GM21576 (cell line): ENCODE results near the gene ATP11A.
"Not testable (repeated sequence)": the region's sequence is repeated elsewhere in the genome, so short reads cannot be mapped to it uniquely, and the experiment has no call there.

Source experiments
- ATAC-seq: cut with Tn5 transposase; IDR thresholded peaks from one replicate; pipeline ENCODE4 v1.9.1; 2021; ENCODE audit warnings: mild to moderate bottlenecking, moderate library complexity; ENCODE audit not compliant: unreplicated experiment

The ATP11A gene

GRCh38 chr13:112669881-112670499 is 19.8 kb upstream of the ATP11A start:
- no peak for ATAC-seq

GRCh38 chr13:112670864-112671263 is 19.0 kb upstream of the ATP11A start:
- no peak for ATAC-seq

GRCh38 chr13:112671359-112671758 is 18.5 kb upstream of the ATP11A start:
- no peak for ATAC-seq

DNA sequence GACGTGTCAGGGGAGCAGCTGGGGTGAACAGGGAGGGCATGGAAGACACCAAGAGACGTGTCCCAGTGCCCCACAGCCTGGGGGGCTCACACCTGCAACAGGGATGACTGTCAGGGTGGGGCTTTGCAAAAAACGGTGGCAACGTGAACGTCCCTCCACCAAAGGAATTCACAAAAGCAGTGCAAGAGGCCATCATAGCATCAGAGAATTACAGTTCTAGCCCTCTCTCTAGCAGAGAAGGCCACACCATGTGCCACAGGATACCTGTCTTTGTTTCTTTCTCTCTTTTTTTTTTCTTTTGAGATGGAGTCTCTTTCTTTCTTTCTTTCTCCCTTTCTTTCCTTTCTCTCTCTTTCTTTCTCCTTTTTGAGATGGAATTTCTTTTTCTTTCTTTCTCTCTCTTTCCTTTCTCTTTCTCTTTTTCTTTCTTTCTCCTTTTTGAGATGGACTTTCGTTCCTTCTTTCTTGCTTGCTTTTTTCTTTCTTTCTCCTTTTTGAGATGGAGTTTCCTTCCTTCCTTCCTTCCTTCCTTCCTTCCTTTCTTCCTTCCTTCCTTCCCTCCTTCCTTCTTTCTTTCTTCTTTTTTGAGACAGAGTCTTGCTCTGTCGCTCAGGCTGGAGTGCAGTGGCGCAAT is 17.1 kb upstream of the ATP11A start:
- no peak for ATAC-seq

DNA sequence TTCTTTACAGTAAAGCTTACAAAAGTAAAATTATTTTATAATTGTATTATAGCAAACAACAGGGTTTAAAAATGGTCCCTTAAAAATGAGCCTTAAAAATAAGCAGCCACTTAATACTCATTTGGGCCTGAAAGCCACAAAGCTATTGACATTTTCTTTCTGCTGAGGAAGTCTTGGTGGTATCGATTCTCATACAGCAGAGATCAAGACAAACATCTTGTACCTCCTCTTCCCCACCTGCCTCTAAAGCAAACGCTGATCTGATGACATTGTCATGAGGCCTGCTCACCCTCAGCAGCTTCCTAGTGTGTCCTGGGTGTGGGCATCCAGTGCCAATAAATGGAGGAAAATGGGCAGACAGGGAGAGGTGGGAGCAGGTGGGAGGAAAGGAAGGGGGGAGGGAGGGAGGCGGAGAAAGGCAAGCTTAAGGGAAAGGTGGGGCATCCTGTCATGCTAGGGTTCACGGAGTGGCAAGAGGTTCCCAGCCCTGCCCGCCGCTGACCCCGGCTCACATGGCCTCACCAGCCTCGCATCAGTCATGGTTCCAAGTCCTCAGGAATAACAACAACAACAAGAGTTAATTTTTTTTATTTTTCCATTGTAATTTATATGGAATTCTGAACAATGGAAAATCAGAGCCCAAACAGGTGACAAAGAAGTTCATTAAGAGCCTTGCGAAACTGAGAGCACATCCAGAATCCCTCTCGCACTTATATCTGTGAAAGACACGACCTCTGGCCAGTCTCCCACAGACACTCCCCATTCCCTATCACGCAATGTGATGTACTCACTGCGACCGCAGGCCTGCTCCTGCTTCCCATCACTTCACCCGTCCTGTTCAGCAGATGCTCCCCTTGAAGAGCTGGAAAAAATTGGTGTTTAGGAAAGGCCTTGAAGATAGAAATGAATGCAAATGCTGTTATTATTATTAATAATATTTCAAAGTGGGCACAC is 15.1 kb upstream of the ATP11A start:
- no peak for ATAC-seq

- ATAC-seq, result no peak
Measured at GRCh38 chr13:112675366-112675756, 14.5 kb upstream of the ATP11A start.

- ATAC-seq, result not testable (repeated sequence)
Measured at GRCh38 chr13:112677421-112677962, 12.3 kb upstream of the ATP11A start.

DNA sequence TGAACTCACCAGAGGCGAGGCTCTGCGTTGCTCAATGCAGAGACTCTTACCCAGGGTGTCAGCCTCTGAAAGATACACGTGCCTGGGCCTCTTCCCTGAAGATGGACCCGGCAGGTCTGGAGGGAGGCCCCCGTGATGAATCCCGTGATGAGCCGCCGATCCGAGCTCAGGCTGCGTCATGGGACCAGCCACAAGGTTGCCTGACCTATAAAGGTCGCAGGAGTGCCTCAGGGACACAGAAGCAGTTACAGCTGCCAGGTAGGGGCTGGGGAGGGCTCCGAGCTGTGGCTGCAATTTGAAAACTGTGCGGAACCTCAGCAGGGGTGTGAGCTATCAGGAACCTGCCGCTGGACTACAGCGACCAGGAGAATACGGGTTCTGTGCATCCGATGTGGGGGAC is 10.5 kb upstream of the ATP11A start:
- ATAC-seq, result no peak

DNA sequence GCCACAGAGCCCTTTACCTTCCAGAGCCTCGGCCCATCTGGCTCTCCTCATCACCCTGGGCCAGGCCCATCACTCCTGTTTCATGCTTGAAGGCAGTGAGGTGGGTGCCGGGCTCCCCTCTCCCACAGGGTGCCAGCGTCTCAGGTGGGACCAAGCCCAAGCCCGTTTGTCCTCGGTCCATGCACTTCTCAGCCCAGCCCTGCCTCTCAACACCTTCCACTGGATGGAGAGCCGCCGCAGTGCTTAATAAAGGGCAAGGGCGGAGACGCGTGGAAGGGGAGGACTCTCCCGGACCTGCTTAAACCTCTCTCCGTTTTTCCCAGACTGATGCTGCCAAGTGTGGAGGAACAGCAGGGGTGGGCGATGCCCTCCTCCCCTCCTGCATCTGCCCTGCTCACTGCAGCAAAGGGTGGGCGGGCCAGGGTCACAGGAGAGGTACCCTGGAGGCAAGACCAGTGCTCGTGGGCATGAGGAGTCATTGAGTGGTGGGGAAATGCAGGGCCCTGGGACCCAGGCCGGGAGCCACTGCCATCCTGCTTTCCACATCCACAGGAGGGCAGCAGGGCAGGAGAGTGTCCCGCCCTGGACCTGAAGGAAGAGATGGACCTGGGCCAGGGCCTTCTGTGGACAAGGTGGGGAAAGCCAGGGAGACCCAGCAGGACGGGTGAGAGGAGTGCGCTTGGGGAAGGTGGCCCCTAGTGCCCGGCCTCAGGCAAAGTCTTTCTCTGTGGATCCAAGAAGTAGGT is 9.7 kb upstream of the ATP11A start:
- no peak for ATAC-seq

GRCh38 chr13:112680741-112681360 is 9.0 kb upstream of the ATP11A start:
- no peak for ATAC-seq

DNA sequence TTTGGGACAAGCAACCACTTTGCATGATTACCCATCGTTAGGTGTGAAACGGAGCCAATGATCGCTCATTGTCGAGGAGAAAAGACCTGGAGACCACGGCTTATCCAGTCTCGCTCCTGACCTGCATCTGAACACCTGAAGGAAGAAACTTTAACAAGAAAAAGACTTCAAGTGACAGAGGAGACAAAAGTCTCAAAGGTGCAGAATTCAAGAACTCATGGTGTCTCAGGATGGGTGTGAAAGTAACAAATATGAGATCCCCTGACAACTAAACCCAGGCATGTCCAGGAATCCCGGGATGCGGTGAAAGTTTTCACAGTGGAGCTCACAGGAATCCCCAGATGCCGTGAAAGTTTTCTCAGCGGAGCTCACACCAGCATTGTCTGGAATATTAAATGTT is 6.3 kb upstream of the ATP11A start:
- ATAC-seq, result no peak

DNA sequence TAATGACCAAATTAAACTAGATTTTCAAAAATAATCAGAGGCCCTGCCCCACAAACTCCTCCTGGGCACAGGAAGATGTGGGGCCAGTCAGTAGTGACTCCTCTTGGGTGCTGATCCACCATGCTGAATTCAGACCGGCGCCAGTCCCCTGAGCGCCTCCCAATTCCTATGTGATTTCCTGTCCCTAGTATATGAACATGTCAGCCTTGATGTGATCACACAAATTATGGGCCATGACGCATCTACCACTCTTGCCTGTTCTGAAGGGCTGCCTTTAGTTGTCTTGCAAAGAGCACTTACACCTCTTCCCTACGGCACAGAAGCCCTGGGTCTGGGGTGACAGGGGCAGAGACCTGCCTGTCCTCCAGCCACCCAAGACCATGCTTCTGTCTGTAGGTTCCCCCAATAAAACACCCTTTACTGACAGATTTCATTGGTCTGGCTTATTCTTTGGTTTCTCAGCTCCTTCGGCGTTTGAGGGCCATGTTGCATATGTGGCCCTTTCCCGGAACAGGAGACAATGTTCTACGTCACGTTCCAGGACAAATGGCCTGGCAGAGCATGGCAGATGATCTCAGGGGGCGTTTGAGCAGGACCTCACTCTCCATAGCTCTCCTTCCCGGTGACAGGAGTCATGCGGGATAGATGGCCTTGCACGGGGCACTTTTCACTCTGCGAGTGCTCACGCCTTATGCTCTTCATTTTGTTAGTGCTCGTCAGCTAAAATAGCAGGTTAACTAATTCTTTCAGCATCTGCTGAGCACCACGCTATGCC is 5.6 kb upstream of the ATP11A start:
- no peak for ATAC-seq

DNA sequence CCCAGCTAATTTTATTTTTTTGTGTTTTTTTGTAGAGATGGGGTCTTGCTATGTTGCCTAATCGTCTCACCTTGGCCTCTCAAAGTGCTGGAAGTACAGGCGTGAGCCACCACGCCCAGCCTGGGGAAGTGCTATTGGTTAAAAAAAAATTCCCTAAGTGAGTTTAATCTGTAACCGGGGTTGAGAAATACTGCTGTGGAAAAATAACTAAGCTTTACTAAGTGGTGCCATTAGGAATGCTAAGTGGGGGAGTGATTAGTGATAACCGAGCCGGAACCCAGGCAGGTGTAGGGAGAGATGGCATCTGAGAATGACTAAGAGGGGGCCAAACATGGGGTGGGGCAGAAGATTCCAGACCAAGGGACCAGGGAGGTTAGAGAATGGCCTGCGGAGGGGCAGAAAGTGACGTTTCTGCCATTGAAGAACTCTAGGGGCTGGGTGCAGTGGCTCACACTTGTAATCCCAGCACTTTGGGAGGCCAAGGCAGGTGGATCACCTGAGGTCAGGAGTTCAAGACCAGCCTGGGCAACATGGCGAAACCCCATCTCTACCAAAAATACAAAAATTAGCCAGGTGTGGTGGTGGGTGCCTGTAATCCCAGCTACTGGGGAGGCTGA is 4.5 kb upstream of the ATP11A start:
- ATAC-seq, result not testable (repeated sequence)

DNA sequence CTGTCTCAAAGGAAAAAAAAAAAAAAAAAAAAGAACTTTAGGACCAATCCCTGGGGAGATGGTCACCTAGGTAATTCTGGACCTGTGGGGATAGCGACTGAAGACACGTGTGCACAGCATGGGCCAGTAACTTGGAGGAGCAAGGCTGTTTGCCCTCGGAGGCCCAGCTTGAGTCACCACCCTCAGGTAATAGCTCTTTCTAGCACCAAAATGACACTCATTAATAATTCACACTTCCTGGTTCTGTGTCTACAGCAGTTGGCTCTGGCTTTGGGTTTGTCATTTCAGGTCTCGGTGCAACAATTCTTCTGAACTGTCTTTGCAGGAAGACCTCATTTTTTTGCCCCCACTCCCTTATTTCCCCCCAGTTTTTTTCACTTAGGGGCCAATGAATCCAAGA is 3.9 kb upstream of the ATP11A start:
- ATAC-seq, result no peak

GRCh38 chr13:112686364-112686763 is 3.5 kb upstream of the ATP11A start:
- no peak for ATAC-seq

- ATAC-seq, result no peak
Measured at GRCh38 chr13:112686987-112687386, 2.9 kb upstream of the ATP11A start.

DNA sequence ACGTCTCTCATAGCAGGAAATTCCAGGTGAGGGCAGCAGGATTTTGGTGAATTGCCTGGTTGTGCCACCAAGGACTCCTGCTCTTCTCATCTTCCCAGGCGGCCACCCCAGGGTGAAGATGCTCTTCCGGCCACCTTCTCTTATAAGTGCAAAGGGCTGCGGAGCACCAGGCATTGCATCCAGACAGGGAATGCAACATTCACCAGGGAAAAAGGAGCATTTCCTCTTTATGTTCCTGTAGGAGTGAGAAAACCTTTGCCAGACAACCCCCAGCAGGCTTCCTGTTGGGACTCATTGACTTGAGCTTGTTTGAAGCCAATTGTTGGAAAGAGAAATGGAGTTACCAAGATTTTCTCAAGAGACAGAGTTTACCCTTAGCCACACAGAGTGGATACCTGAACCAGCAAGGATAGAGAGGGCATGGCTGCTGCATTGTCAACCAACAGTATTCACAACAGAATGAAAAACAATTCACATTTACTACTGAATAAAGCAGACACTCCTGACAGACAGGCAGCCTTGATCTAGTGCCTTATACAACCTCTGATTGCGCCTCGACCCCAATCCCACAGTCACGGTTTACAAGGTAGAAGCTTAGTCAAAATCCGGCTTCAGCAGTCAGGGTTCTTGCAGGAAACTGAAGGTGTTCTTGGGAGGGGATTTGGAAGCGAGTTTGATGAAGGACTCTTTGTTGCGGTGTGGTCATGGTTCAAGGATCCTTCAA is 1.8 kb upstream of the ATP11A start:
- no peak for ATAC-seq

GRCh38 chr13:112688560-112689302 is 1.1 kb upstream of the ATP11A start:
- ATAC-seq, result no peak
